HepG2 (cell line): Measurements from ENCODE around the gene CKAP5. TPM values are rescaled to one million over a fixed set of nuclear protein-coding genes. Genes with fewer than 3 reads are reported as not detected.
A peak's percentile ranks its signal among the peaks of the same experiment; 100 is the strongest.
"Not testable (repeated sequence)": the region's sequence is repeated elsewhere in the genome, so short reads cannot be mapped to it uniquely, and the experiment has no call there.

Source experiments
- ATAC-seq: fragments of 200-7000 bp; cut with Tn5 transposase; 3 replicates; pipeline ENCODE4 v1.9.1; 2020; ENCODE audit warnings: mild to moderate bottlenecking, moderate library complexity
- BruUV-seq: library from RNA; stranded (reverse); fragments of 400-500 nt; replicated peaks from 2 replicates; lab custom pipeline; 2021; lab: Mats Ljungman, UMichigan
- CTCF ChIA-PET: fragments of 300-600 bp; formaldehyde crosslinking; extraction: SDS; loops from one replicate; lab custom pipeline; 2021; ENCODE audit warnings: low total read pairs, inconsistent platforms, low intra/inter-chr PET ratio; lab: Yijun Ruan, JAX
- POLR2A ChIA-PET: fragments of 350-600 bp; sonication (Branson Sonifier 250); formaldehyde crosslinking; loops from one replicate; lab custom pipeline; 2020; ENCODE audit warnings: antibody characterized with exemption, inconsistent platforms; lab: Yijun Ruan, JAX
- DNase-seq: peaks from one replicate; pipeline ENCODE4 v3.0.0-alpha.2; 2015; ENCODE audit warnings: low spot score
- FAIRE-seq: peaks from 3 replicates; lab custom pipeline; 2011; peaks lifted over from hg19 to GRCh38; lab: Jason Lieb, UNC
- H2AFZ ChIP-seq: one replicate; pipeline ENCODE4 v1.6.1; 2011; ENCODE audit warnings: low read length, inconsistent platforms
- H3K27ac ChIP-seq: fragments of 300-600 bp; 3 replicates; pipeline ENCODE4 v1.8.0; 2011; ENCODE audit warnings: mixed run types, mild to moderate bottlenecking, mixed read lengths, low read length, inconsistent platforms; ENCODE audit not compliant: insufficient read depth; ENCODE audit errors: extremely low read length
- H3K27me3 ChIP-seq, 2 experiments: fragments of 200-600 bp in 1 of 2; 2 replicates in 1 of 2; 3 replicates in 1 of 2; pipeline versions ENCODE4 v1.6.0 to v1.8.0; 2011; ENCODE audit warnings: low read length in 2 of 2, mild to moderate bottlenecking in 2 of 2, moderate library complexity in 2 of 2, inconsistent platforms in 1 of 2; ENCODE audit not compliant: insufficient read depth in 2 of 2, control insufficient read depth in 1 of 2
- H3K36me3 ChIP-seq, 2 experiments: fragments of 200-600 bp in 1 of 2; replicated peaks in 1 of 2; 2 replicates in 1 of 2; 3 replicates in 1 of 2; pipeline versions ENCODE4 v1.5.1 to v1.8.0; 2011; ENCODE audit warnings: low read length in 2 of 2, inconsistent platforms in 1 of 2; ENCODE audit not compliant: insufficient read depth in 2 of 2, control insufficient read depth in 1 of 2
- H3K4me1 ChIP-seq: 2 replicates; pipeline ENCODE4 v1.5.1; 2012; ENCODE audit warnings: low read length, inconsistent platforms; ENCODE audit not compliant: insufficient read depth
- H3K4me2 ChIP-seq: 2 replicates; pipeline ENCODE4 v1.6.0; 2011; ENCODE audit warnings: low read depth, low read length, inconsistent platforms
- H3K4me3 ChIP-seq, 3 experiments: fragments of 200-600 bp in 1 of 3; sonication (generic), shearing (Covaris generic) in 1 of 3; replicated peaks in 1 of 3; 2 replicates each; pipeline ENCODE4 v1.5.1; 2011 to 2016; ENCODE audit warnings: low read length in 3 of 3, inconsistent platforms in 2 of 3, low read depth in 2 of 3, mild to moderate bottlenecking in 2 of 3, control low read depth in 1 of 3, mixed read lengths in 1 of 3; ENCODE audit not compliant: insufficient read depth in 1 of 3
- H3K79me2 ChIP-seq: one replicate; pipeline ENCODE4 v1.6.1; 2011; ENCODE audit warnings: low read length, inconsistent platforms; ENCODE audit not compliant: insufficient read depth
- H3K9ac ChIP-seq: 2 replicates; pipeline ENCODE4 v1.6.0; 2011; ENCODE audit warnings: mild to moderate bottlenecking, low read depth, low read length, inconsistent platforms; ENCODE audit not compliant: insufficient read depth
- H3K9me3 ChIP-seq: 2 replicates; pipeline ENCODE4 v1.5.1; 2012; ENCODE audit warnings: mild to moderate bottlenecking, low read length
- H4K20me1 ChIP-seq: 2 replicates; pipeline ENCODE4 v1.6.0; 2011; ENCODE audit warnings: inconsistent platforms, mild to moderate bottlenecking, low read length, moderate library complexity; ENCODE audit not compliant: insufficient read depth
- GTF3A ChIP-seq: sonication (generic); formaldehyde crosslinking; conservative IDR thresholded peaks from 2 replicates; pipeline ENCODE4 v1.4.0; 2020; ENCODE audit warnings: mild to moderate bottlenecking, missing genetic modification reagents
- MEIS1 ChIP-seq: sonication (generic); formaldehyde crosslinking; IDR thresholded peaks from 2 replicates; pipeline ENCODE4 v1.9.0; 2021; ENCODE audit warnings: mild to moderate bottlenecking, missing genetic modification reagents, moderate library complexity, borderline replicate concordance
- NAIF1 ChIP-seq: sonication (generic); formaldehyde crosslinking; IDR thresholded peaks from 2 replicates; pipeline ENCODE4 v1.5.0; 2020; ENCODE audit warnings: mild to moderate bottlenecking, missing genetic modification reagents, borderline replicate concordance
- ZMAT3 ChIP-seq: sonication (generic); formaldehyde crosslinking; conservative IDR thresholded peaks from 2 replicates; pipeline ENCODE4 v1.7.0; 2021; ENCODE audit warnings: missing genetic modification reagents
- ZNF121 ChIP-seq: sonication (generic); formaldehyde crosslinking; IDR thresholded peaks from 2 replicates; pipeline ENCODE4 v1.5.0; 2020; ENCODE audit warnings: mild to moderate bottlenecking, missing genetic modification reagents
- ZNF17 ChIP-seq: sonication (generic); formaldehyde crosslinking; IDR thresholded peaks from 2 replicates; pipeline ENCODE4 v1.5.0; 2020; ENCODE audit warnings: mild to moderate bottlenecking, missing genetic modification reagents
- ZNF317 ChIP-seq: sonication (generic); formaldehyde crosslinking; IDR thresholded peaks from 2 replicates; pipeline ENCODE4 v1.5.0; 2020; ENCODE audit warnings: mild to moderate bottlenecking, missing genetic modification reagents
- WGBS: methylation state at CpG from one replicate; pipeline ENCODE4 v1.1.6; 2017; ENCODE audit warnings: low lambda C conversion rate; 5-methylcytosine and 5-hydroxymethylcytosine counted together
- in situ Hi-C: cut with HindIII; loops from 2 replicates; pipeline ENCODE4 v1.10.0; 2017; ENCODE audit warnings: low pct_unique_long_range_greater_than_20kb; ENCODE audit not compliant: extremely low pct_ligation_motif_present
- intact Hi-C: fragments of 100-400 bp; cut with micrococcal nuclease; formaldehyde crosslinking; loops from one replicate; pipeline ENCODE4 v1.10.0; 2022; ENCODE audit not compliant: unreplicated experiment
- polyA plus RNA-seq, 8 experiments: library from polyadenylated mRNA; depleted of rRNA in 3 of 8; stranded (reverse) in 7 of 8; unstranded in 1 of 8; fragments of >200 nt; fragmentation: Illumina TruSeq in 4 of 8; extraction: Trizol in 4 of 8; gene quantifications; 2 replicates each; pipeline versions ENCODE4 v1.2.1 to v1.2.3, GENCODE V29; 2011 to 2016; ENCODE audit warnings: low read depth in 4 of 8, missing spikeins in 1 of 8, mixed read lengths in 1 of 8; ENCODE audit not compliant: insufficient read depth in 1 of 8
- total RNA-seq, 5 experiments: library from RNA; depleted of rRNA; stranded (reverse); fragments of >200 nt; fragmentation: Illumina TruSeq; extraction: Trizol; gene quantifications; 2 replicates each; pipeline ENCODE4 v1.2.3, GENCODE V29; 2016; ENCODE audit warnings: low read depth in 1 of 5
- TF ChIP-seq, protein P1 (sequence below), 2 experiments: sonication (generic) in 1 of 2; formaldehyde crosslinking in 1 of 2; IDR thresholded peaks; 2 replicates each; pipeline versions ENCODE4 v1.4.0 to v1.6.1; 2018 to 2020; ENCODE audit warnings: missing genetic modification reagents in 2 of 2, borderline replicate concordance in 1 of 2, low read depth in 1 of 2, mild to moderate bottlenecking in 1 of 2, missing biosample characterization in 1 of 2

CKAP5 gene
- total and polyA plus RNA-seq, 2 of the 13 experiments (the other 11 are each of a cell fraction or from before 2014, with no cell fraction given) = 79.2 to 103 TPM

DNA sequence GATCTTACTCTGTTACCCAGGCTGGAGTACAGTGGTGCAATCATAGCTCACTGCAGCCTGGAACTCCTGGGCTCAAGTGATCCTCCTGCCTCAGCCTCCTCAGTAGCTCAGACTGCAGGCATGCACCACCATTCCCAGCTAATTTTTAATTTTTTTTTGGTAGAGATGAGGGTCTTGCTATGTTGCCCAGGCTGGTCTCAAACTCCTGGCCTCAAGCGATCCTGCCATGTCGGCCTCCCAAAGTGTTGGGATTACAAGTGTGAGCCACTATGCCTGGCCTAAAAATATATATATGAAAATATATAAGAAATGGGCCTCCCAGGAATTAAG, 128.3 kb downstream of the CKAP5 start:
- TF ChIP-seq ZMAT3 (CRISPR knock-in tag) (0 out of 2 replicates have a peak, but pooled peaks have one; percentile 33), ZNF121 (CRISPR knock-in tag) (peak; percentile 97), ZNF317 (CRISPR knock-in tag) (0 out of 2 replicates have a peak, but pooled peaks have one; percentile 1), NAIF1 (peak; percentile 88; the same call in 1 of the 2 replicates), ZNF17 (CRISPR knock-in tag) (0 out of 2 replicates have a peak, but pooled peaks have one; percentile 40), MEIS1 (CRISPR knock-in tag) (0 out of 2 replicates have a peak, but pooled peaks have one; percentile 12), GTF3A (CRISPR knock-in tag) (0 out of 2 replicates have a peak, but pooled peaks have one; percentile 15)
- TF ChIP-seq, protein P1, sequence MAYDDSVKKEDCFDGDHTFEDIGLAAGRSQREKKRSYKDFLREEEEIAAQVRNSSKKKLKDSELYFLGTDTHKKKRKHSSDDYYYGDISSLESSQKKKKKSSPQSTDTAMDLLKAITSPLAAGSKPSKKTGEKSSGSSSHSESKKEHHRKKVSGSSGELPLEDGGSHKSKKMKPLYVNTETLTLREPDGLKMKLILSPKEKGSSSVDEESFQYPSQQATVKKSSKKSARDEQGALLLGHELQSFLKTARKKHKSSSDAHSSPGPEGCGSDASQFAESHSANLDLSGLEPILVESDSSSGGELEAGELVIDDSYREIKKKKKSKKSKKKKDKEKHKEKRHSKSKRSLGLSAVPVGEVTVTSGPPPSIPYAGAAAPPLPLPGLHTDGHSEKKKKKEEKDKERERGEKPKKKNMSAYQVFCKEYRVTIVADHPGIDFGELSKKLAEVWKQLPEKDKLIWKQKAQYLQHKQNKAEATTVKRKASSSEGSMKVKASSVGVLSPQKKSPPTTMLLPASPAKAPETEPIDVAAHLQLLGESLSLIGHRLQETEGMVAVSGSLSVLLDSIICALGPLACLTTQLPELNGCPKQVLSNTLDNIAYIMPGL (CRISPR knock-in tag; IDR thresholded peaks at IDR 0.05; ENCODE audit: borderline replicate concordance in 1 of 2, low read depth in 1 of 2) = 0 out of 4 replicates have a peak, but pooled peaks of 1 of the 2 experiments have one; percentile 38
- in situ Hi-C loops, H2AFZ ChIP-seq, FAIRE-seq, ATAC-seq, CTCF ChIA-PET, H3K36me3 ChIP-seq, BruUV-seq, H3K27me3 ChIP-seq, H3K9me3 ChIP-seq, DNase-seq, H4K20me1 ChIP-seq: not testable (repeated sequence)
- Histone ChIP-seq H3K4me2 (peak overlapping the region; percentile 94), H3K4me1 (peaks cover 87% of the 10 kb centered on the region), H3K79me2 (peaks cover 36% of the 10 kb centered on the region), H3K27ac (peak overlapping the region; percentile 92), H3K4me3 (peak overlapping the region in 1 of 3 experiments; percentile 18; a peak in 1 of 6 replicates), H3K9ac (peak overlapping the region; percentile 43; the same call in 1 of the 2 replicates)
- POLR2A ChIA-PET = interaction anchor here (3.1 to 12.3 kb wide), 4 partner anchors 11 to 43 kb away, joined by 22 to 272 read pairs (median 56); partner anchors contain the start of genes ARHGAP1 and ZNF408
- 54% methylated on average over 2 of the region's 2 CpGs for WGBS
- intact Hi-C loops = loop anchor here (1.0 to 5.0 kb wide), 3 partner anchors 17 to 720 kb away; partner anchors contain the start of gene ARHGAP1
